Activated effector memory CD4-positive, alpha-beta T cell treated with anti-CD3 and anti-CD28 coated beads, Interleukin-2, amount 50 U/mL, for 16 hours (primary cell): ENCODE data around the gene PLEKHN1.
"Not testable (repeated sequence)": the region's sequence is repeated elsewhere in the genome, so short reads cannot be mapped to it uniquely, and the experiment has no call there.

Experiments used
- DNase-seq: peaks from one replicate; pipeline ENCODE4 v3.0.0-alpha.2; 2020

The PLEKHN1 gene

DNA sequence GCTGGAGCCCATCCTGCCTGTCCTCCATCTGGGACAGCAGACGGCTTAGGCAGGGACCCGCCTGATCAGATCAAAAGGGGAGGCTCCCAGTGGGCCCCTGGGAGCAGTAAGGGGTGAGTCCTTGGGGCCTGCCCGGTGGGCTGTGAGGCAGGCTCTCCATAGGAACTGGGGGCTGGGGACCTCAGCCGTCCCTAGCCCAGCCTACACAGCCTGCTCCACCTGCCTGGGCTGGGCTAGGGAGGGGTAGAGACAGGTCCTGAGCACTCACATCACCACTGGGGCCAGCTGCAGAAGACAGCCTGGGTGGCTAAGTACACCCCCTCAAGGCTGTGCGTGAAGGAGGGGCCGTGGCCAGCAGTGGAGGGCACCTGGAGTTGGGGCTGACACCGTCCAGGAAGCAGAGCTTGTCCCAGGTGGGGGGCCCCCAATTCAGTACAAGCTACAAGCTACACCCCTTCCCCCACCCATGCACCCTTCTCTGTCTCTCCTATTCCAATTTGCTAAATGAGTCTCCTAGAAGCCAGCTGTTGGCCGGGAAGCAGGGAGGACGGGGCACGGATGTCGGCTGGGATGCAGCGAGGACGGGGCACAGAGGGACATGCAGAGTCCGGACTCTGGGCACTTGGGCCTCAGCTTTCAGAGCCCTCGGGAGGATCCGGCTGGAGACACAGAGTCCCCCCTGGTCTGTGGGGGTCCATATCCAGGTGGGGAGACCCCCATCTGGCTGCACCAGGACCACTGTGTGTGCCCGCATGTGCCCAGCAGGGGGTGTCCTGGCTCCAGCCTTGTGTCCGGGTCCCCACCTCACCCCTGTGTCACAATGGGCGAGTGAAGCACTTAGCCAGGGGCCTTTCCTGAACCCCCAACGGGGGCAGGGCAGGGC, 48.8 kb downstream of the PLEKHN1 start:
- no peak for DNase-seq

DNA sequence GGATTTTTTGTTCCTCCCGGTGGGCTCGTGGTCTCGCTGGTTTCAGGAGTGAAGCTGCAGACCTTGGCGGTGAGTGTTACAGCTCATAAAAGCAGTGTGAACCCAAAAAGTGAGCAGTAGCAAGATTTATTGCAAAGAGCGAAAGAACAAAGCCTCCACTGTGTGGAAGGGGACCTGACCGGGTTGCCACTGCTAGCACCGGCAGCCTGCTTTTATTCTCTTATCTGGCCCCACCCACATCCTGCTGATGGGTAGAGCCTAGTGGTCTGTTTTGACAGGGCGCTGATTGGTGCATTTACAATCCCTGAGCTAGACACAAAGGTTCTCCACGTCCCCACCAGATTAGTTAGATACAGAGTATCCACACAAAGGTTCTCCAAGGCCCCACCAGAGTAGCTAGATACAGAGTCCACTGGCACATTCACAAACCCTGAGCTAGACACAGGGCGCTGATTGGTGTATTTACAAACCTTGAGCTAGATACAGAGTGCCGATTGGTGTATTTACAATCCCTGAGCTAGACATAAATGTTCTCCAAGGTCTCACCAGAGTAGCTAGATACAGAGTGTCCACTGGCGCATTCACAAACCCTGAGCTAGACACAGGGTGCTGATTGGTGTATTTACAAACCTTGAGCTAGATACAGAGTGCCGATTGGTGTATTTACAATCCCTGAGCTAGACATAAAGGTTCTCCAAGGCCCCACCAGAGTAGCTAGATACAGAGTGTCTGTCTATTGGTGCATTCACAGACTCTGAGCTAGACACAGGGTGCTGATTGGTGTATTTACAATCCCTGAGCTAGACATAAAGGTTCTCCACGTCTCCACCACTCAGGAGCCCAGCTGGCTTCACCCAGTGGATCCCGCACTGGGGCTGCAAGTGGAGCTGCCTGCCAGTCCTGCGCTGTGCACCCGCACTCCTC, 51.4 kb downstream of the PLEKHN1 start:
- DNase-seq, result not testable (repeated sequence)

DNA sequence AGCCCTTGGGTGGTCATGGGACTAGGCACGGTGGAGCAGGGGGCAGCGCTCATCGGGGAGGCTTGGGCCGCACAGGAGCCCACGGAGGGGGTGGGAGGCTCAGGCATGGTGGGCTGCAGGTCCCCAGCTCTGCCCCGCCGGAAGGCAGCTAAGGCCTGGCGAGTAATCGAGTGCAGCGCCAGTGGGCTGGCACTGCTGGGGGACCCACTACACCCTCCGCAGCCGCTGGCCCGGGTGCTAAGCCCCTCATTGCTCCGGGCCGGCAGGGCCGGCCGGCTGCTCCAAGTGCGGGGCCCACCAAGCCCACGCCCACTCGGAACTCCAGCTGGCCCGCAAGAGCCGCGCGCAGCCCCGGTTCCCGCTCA, 52.0 kb downstream of the PLEKHN1 start:
- not testable (repeated sequence) for DNase-seq

DNA sequence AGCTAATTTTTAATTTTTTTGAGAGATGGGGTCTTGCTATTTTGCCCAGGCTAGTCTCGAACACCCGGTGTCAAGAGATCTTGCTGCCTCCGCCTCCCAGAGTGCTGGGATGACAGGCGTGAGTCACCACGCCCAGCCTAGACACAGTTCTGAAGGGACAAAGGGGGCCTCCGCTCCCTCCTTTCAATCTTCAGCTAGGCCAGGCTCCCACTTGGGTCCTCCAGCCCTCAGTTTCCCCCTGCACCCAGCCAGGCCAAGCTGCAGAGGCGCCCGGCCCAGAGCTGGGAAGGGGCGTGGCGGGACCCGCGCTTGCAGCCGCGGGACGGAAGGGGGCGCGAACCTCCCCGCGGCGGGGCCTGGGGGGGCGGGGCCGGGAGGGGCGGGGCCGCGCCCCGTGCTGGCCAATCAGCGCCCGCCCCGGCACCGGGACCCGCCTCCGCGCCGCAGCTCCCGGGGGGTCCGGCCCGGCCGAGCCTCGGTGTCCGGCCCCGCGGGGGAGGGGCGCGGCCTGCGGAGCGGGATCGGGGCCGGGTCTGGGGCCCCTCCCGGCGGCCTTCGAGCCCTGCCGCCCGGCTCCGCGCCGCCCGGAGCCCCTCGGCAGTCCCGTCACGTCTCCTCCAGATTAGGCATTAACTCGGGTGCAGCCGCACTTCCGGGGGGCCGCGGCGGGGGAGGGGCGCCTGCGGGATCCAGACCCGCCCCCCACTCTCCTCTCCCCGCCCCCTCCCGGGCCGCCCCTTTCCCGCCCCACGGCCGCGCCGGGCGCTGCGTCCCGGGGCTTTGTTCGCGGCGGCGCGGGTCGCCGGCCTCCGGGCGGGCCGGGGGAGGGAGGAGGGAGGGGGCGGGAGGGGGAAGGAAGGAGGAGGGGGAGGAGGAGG, 53.1 kb downstream of the PLEKHN1 start:
- DNase-seq, result peak; percentile 92

DNA sequence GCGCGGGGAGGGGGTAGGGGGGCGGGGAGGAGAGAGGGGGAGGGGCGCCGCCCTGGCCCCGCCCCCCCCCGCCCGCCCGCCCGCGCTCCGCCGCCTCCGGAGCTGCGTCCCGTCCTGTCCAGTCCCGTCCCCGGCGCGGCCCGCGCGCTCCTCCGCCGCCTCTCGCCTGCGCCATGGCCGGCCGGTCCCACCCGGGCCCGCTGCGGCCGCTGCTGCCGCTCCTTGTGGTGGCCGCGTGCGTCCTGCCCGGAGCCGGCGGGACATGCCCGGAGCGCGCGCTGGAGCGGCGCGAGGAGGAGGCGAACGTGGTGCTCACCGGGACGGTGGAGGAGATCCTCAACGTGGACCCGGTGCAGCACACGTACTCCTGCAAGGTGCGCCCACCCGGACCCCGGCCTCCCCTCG, 53.7 kb downstream of the PLEKHN1 start, which contains the start of gene AGRN:
AGRN (plus strand) TSS at position 121 of the 405 bp plus-strand sequence; CDS start at position 174, 53 bp downstream.
- DNase-seq, result no peak

DNA sequence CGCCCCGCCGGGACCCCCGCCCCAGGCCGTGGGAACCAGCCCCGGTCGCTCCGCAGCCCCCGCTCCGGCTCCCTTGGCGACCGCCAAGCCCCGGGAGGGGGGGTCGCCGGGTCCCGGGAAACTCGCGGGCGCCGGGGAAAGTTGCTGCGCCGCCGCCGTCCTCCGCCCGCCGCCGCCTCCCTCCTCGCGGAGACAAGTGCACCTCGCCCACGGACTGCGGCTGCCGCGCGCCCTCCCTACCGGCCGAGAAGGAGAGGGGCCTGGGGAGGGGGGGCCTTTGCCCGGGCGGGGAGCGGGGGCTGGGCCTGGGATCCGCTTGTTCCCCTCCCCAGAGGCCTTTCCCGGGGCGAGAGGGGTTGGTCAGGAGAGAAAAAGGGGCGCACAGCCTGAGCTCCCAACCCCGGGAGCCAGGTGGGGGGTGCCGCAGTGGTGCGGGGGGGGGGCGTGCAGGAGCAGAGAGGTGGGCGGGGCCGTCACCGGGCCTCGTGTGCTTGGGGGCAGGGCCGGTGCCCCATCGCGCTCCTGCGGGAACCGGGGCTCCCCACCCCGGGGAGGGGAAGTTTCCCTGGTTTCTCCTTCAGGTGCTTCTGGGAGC, 54.2 kb downstream of the PLEKHN1 start:
- DNase-seq, result peak; percentile 75

DNA sequence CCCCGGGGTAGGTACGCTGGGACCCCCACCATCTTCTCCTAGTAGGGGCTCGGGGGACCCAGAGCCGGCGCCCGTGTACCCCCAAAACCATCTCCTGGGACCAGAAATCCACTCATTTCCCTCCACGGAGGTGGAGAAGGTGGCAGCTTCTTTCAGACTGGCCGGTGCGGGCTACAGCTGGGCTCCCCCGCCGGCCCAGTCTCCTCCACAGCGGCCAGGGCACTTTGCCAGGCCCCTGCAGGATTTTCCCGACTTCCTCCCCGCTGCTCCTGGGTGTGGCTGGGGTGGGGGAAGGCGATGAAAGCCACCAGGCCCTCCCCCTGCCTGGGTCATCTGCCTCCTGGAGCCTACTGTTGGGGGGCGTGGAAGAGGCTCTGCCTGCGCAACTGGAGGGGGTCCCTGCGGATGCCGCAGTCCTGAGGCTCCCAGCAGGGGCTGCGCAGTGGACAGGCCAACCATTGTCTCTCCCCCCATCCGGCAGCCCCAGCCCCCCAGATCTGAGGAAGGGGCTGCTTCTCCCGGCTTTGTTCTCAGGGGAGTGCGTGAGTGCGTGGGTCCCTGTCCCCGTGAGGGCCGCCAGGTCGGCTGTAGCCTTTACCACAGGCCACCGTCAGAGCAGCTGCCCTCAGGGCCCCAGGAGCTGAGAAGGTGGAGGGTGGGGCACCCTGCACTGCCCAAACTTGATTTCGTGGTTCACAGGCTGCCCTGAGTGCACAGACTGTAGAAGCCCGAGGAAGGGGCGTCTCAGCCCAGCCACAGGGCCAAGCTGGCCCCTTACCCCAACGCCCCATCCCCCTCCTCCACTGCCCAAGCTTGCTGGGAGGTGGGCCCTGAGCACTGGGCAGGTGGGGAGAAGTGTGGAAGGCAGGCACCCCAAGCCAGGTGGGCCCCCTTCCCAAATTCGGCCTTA, 55.0 kb downstream of the PLEKHN1 start:
- no peak for DNase-seq

DNA sequence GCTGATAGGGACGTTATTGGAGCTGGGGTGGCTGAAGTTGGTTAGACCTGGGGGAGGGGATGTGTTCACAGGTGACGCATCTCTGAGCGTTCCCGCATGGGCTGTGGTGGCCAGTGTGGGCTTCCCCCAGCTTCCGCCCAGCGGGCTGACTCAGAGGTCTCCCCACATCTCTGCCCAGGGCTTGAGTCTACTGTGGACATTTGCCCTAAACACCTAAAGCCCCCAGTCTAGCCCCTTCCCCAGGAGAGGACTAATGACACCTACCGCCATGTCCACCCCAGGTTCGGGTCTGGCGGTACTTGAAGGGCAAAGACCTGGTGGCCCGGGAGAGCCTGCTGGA, 55.6 kb downstream of the PLEKHN1 start:
- DNase-seq, result no peak

DNA sequence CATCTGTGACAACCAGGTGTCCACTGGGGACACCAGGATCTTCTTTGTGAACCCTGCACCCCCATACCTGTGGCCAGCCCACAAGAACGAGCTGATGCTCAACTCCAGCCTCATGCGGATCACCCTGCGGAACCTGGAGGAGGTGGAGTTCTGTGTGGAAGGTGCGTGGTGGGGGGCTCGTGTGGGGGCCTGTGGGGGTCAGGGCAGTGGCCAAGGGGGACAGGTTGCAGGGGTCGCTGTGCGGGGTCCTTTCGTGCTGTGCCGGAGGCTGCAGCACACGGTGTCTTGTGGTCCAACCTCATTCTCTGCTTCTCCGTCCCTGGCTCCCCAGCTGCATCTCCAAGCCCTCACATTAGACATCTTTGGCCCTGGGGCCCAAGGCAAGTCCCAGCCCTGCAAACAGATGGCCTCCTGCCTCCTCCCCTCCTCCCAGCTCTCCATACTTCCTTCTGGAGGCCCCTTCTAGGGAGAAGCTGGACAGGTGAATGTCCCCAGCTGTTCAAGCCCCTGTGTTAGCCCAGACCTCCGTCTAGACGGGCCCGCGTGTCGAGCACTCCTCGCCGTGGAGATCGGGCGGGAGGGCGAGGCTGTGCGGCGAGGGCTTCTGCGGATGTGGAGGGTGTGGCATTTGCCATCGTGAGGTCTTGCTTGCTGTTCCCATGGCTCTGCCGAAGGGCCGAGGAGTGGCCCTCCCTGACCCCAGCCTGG, 56.2 kb downstream of the PLEKHN1 start:
- no peak for DNase-seq

DNA sequence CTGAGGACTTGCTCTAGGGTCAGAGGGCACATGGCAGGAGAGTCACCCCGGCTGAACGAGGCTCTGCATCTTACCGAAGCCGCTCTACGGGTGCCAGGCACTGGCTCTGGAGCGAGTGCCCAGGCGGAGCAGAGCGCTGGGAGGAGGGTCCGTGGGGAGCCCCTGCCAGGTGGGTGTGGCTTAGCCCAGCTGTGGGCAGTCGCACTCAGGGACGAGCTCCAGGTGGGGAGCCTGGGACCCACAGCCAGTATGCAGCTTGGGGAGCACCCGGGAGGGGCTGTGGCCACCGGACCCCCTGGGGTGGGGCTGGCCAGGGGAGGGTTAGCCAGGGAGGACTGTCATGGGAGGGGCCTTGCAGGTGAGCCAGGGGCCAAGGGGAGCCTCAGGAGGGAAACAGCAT, 57.4 kb downstream of the PLEKHN1 start:
- DNase-seq, result no peak

DNA sequence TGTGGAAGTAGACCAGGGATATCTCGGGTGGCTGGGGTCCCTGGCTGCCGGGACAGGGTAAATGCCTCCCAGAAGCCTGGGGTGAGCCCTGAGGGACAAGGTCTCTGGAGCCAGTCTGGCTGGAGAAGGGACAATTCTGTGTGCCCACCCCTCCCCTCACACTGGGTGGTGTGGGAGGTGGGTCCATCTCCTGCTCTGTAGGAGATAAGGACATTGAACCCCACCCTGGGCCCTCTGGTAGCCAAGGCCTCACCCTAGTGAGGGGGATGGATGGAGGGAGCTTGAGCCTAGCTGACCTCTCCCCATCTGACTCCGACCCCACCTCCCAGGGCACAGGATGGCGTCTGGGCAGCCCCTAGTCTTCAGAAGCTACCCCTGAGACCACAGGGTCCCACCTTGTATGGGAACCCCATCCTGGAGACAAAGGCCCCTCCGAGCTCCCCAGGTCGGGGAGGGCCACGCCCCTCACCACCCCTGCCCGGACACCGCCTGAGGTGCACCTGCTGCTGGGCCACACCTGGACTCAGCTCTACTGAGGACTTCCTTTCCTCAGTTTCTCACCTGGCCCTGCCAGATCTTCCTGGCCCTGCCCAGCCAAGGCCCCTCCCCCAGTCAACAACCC, 58.0 kb downstream of the PLEKHN1 start:
- DNase-seq, result no peak

DNA sequence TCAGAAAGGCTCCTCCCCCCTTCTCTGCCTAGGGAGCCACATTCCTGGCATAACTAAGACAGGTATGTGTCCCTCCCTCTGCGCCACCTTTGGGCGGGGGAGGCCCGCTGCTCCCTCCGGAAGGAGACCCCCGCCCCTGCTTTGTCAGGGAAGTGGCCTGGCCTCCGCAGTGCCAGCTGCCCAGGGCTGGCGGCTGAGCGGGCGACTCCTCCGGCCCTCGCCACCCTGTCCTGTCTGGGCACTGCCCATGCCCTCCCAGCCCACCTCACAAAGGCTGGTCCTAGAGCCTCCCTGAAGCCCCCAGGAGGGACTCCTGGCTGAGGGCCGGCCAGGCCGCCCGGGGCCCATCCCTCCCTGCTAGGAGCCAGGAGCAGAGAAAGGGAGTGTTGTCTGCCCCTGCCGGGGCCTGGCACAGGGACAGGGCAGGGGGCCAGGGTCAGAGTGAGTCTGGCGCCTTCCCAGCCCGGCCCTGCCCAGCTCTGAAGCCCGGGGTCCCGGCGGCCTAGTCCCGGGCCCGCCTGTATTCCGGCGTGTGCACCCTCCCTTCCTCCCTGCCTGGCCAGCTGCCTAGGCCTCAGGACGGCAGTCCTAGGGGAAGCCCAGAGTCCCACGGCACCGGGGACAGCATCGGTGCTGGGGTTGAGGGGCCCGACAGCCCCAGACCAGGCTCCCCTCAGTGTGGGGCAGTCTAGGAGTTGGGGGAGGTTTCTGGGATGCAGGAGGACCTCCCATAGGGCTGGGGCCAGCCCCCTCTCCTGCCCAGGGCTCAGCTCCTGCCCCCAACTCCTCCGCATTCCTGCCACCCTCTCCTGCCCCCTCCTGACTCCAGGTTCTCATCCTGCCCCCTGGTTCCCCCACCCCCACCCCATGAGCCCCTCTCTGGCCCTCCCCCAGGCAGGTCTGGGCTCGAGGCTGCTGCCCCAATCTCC, 58.8 kb downstream of the PLEKHN1 start:
- DNase-seq, result no peak
